Measurements from ENCODE around the gene CBR1. TPM values are rescaled to one million over a fixed set of nuclear protein-coding genes. Genes with fewer than 3 reads are reported as not detected.

CBR1 gene
- total and polyA plus RNA-seq, 2 of the 8 experiments (the other 6 are each of a cell fraction or from before 2014, with no cell fraction given) = 1.8 to 207 TPM

DNA sequence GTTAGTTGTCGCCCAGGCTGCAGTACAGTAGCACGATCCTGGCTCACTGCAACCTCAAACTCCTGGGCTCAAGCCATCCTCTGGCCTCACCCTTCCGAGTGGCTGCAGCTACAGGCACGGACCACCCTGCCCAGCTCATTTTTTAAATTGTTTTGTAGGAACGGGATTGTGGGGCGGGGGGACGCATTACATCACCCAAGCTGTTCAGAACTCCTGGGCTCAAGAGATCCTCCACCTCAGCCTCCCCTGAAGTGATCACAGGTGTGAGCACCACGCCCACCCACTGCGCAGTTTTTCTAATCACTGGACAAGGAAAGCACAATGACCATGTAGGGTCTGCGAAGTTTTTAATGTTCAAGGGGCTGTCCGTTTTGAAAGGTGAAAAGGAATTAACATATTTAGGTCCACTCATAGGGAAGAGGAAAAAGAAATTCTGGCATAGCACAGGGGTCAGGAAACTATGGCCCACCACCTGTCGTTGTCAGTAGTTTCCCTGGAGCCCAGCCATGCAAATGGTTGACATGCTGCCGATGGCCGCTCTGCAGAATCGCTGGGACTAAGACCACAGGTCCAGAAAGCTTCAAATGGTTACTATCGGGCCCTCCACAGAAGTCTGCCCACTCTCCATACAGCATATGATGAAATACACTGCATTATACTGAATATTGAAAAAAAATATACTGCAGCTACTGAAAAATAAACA lies 35.5 kb upstream of the CBR1 start:
- POLR2A ChIA-PET (ENCODE audit: partially characterized antibody) = interaction anchor here (0.6 to 2.2 kb wide), 8 partner anchors 10 to 94 kb away, joined by 3 to 8 read pairs (median 5); partner anchors contain the start of gene SETD4

More for the DNA sequence above, 35.5 kb upstream of the CBR1 start:
- H3K4me2 ChIP-seq (ENCODE audit: insufficient read depth in 1 of 2, low read depth in 2 of 2, low read length in 2 of 2) = no peak overlapping the region
- no peak overlapping the region for H3K4me3 ChIP-seq (ENCODE audit: extremely low read depth in 1 of 4, insufficient read depth in 2 of 4, low read depth in 3 of 4, low read length in 4 of 4)
- H4K8ac ChIP-seq (ENCODE audit: extremely low read depth, insufficient read depth, low read length) = no peak overlapping the region
- H3K9ac ChIP-seq (replicated peaks in 1 of 4; ENCODE audit: extremely low read depth in 1 of 4, low read depth in 3 of 4, low read length in 3 of 4) = no peak overlapping the region
- H3K9me3 ChIP-seq (ENCODE audit: insufficient read depth in 2 of 2, low read depth in 1 of 2, low read length in 1 of 2) = no peaks in the 10 kb centered on the region
- no peak overlapping the region for H2AK5ac ChIP-seq (ENCODE audit: low read depth, low read length)
- H3K23ac ChIP-seq (ENCODE audit: insufficient read length) = no peak overlapping the region
- H3K79me2 ChIP-seq (ENCODE audit: control insufficient read depth in 1 of 2, insufficient read depth in 2 of 2, low read length in 2 of 2) = no peaks in the 10 kb centered on the region
- H2BK5ac ChIP-seq (ENCODE audit: low read depth, low read length) = no peak overlapping the region
- no peak overlapping the region for H4K91ac ChIP-seq (replicated peaks; ENCODE audit: insufficient read length, low read length)
- H3K14ac ChIP-seq (ENCODE audit: insufficient read length) = no peak overlapping the region
- peaks cover 10 to 48% (median 29%) of the 10 kb centered on the region in 4 experiments for H3K36me3 ChIP-seq (ENCODE audit: control insufficient read depth in 2 of 4, insufficient read depth in 4 of 4, low read length in 3 of 4)
- TF ChIP-seq KDM5A (IDR thresholded peaks at IDR 0.05; ENCODE audit: low read length) (no peak), SP2 (IDR thresholded peaks at IDR 0.05; ENCODE audit: low read length) (no peak), BACH1 (IDR thresholded peaks at IDR 0.05; ENCODE audit: low read length) (no peak), JUND (IDR thresholded peaks at IDR 0.05; ENCODE audit: low read length) (no peak), CHD1 (IDR thresholded peaks at IDR 0.05; ENCODE audit: low read depth, low read length) (no peak), TEAD4 (IDR thresholded peaks at IDR 0.05; ENCODE audit: low read depth, low read length) (no peak), FOSL1 (IDR thresholded peaks at IDR 0.05; ENCODE audit: insufficient read depth, low read depth, low read length) (no peak), CHD2 (IDR thresholded peaks at IDR 0.05; ENCODE audit: low read length) (no peak)
- TF ChIP-seq, protein P1, sequence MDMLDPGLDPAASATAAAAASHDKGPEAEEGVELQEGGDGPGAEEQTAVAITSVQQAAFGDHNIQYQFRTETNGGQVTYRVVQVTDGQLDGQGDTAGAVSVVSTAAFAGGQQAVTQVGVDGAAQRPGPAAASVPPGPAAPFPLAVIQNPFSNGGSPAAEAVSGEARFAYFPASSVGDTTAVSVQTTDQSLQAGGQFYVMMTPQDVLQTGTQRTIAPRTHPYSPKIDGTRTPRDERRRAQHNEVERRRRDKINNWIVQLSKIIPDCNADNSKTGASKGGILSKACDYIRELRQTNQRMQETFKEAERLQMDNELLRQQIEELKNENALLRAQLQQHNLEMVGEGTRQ (IDR thresholded peaks at IDR 0.05; ENCODE audit: low read length) = no peak
- TF ChIP-seq, protein P2, sequence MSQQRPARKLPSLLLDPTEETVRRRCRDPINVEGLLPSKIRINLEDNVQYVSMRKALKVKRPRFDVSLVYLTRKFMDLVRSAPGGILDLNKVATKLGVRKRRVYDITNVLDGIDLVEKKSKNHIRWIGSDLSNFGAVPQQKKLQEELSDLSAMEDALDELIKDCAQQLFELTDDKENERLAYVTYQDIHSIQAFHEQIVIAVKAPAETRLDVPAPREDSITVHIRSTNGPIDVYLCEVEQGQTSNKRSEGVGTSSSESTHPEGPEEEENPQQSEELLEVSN (IDR thresholded peaks at IDR 0.05) = no peak
- H3K23me2 ChIP-seq (ENCODE audit: low read depth, low read length) = no peaks in the 10 kb centered on the region
- H2BK12ac ChIP-seq (ENCODE audit: low read depth, low read length) = no peak overlapping the region
- no peak overlapping the region for H2BK15ac ChIP-seq (ENCODE audit: low read length)
- H3K27ac ChIP-seq (ENCODE audit: low read depth, low read length) = no peak overlapping the region
- no peak overlapping the region for H3K18ac ChIP-seq (ENCODE audit: extremely low read depth, low read length)
- peaks cover 0 to 6% (median 1%) of the 10 kb centered on the region in 4 experiments; a peak in 3 of 7 replicates for H3K4me1 ChIP-seq (replicated peaks in 1 of 4; ENCODE audit: control insufficient read depth in 3 of 4, insufficient read depth in 4 of 4, low read length in 3 of 4)
- FAIRE-seq (no peak), DNase-seq (ENCODE audit: low read depth in 1 of 2, low spot score in 2 of 2) (no peak)
- CTCF ChIA-PET (ENCODE audit: partially characterized antibody) = interaction anchor here (0.9 to 2.9 kb wide), 9 partner anchors 8 to 91 kb away, joined by 3 to 35 read pairs (median 5); no protein-coding TSS in a partner anchor
- H4K20me1 ChIP-seq (replicated peaks in 1 of 2; ENCODE audit: control insufficient read depth in 1 of 2, insufficient read depth in 2 of 2, low read length in 2 of 2) = peaks cover 0 to 1% of the 10 kb centered on the region in 2 experiments
- no peak overlapping the region for H2BK20ac ChIP-seq (ENCODE audit: low read length)
- no peak overlapping the region for H3K56ac ChIP-seq (replicated peaks; ENCODE audit: insufficient read length, low read depth, low read length)
- no peaks in the 10 kb centered on the region for H3K27me3 ChIP-seq (replicated peaks in 1 of 4; ENCODE audit: control insufficient read depth in 3 of 4, extremely low read depth in 1 of 4, insufficient read depth in 3 of 4, low read length in 3 of 4)
- no peaks in the 10 kb centered on the region for H3K79me1 ChIP-seq (ENCODE audit: low read depth, low read length)
- no peak overlapping the region for H2AFZ ChIP-seq (ENCODE audit: low read length)
- no peak overlapping the region for H4K5ac ChIP-seq (ENCODE audit: insufficient read length, low read depth, low read length)
- H2BK120ac ChIP-seq (replicated peaks; ENCODE audit: low read depth, low read length) = no peak overlapping the region
- H3K4ac ChIP-seq (replicated peaks; ENCODE audit: insufficient read length, low read depth, low read length) = no peak overlapping the region
- 91% methylated on average over 16 of the region's 16 CpGs; no CpG with 5 or more reads in 1 of the 2 experiments for WGBS, 2 experiments (ENCODE audit: extremely low coverage in 1 of 2, insufficient coverage in 1 of 2, insufficient read length in 1 of 2, insufficient replicate concordance in 2 of 2, low coverage in 1 of 2, low lambda C conversion rate in 2 of 2, missing lambda C conversion rate in 1 of 2)

All from H1 (cell line).